ENCODE measurements around the gene EXOSC2. TPM values are rescaled to one million over a fixed set of nuclear protein-coding genes. Genes with fewer than 3 reads are reported as not detected.

Gene EXOSC2
- total RNA-seq, 1 experiment from 2014 or later, result 71.5 TPM

GRCh38 chr9:130736834-130737233, 43.3 kb downstream of the EXOSC2 start (continued):
- TF ChIP-seq EZH2 (IDR thresholded peaks at IDR 0.05) (no peak), ATF3 (IDR thresholded peaks at IDR 0.05) (no peak), EGR1 (IDR thresholded peaks at IDR 0.05; ENCODE audit: low read depth) (no peak), ELF1 (IDR thresholded peaks at IDR 0.05; ENCODE audit: borderline replicate concordance, low read depth) (no peak), YY1 (IDR thresholded peaks at IDR 0.05; ENCODE audit: extremely low read depth, insufficient replicate concordance, low read depth, low read length) (no peak), SP1 (IDR thresholded peaks at IDR 0.05; ENCODE audit: low read depth) (no peak)

GRCh38 chr9:130738281-130738680, 44.7 kb downstream of the EXOSC2 start:
- RAD21 ChIA-PET (ENCODE audit: low non-redundant PET in 1 of 2, low total read pairs in 2 of 2, uncharacterized antibody in 2 of 2, unreplicated experiment in 2 of 2), result no interaction called here
- CTCF ChIA-PET, result no interaction called here
- POLR2A ChIA-PET, result interaction anchor here (0.9 kb wide), 1 partner anchor 10 kb away, joined by 3 read pairs; no protein-coding TSS in a partner anchor

More at GRCh38 chr9:130738281-130738680, 44.7 kb downstream of the EXOSC2 start:
- TF ChIP-seq ZFX (IDR thresholded peaks at IDR 0.05), result no peak
- no peak for TF ChIP-seq SP1 (IDR thresholded peaks at IDR 0.05; ENCODE audit: low read depth)
- TF ChIP-seq CTCF (IDR thresholded peaks at IDR 0.05 in 2 of 3, conservative IDR thresholded peaks at IDR 0.05 in 1 of 3; ENCODE audit: borderline replicate concordance in 1 of 3, insufficient read depth in 1 of 3, low read depth in 2 of 3, low read length in 2 of 3), result no peak
- TF ChIP-seq CBX3 (IDR thresholded peaks at IDR 0.05; ENCODE audit: low read depth), result no peak
- TF ChIP-seq SRF (IDR thresholded peaks at IDR 0.05; ENCODE audit: low read depth), result no peak
- no peak for TF ChIP-seq ZNF274 (IDR thresholded peaks at IDR 0.05; ENCODE audit: low read depth, low read length)
- no peak for TF ChIP-seq ZBTB33 (IDR thresholded peaks at IDR 0.05; ENCODE audit: extremely low read depth, insufficient replicate concordance, low read length)
- no peak for TF ChIP-seq SIN3A (IDR thresholded peaks at IDR 0.05; ENCODE audit: low read depth)
- no peak for TF ChIP-seq RAD21 (IDR thresholded peaks at IDR 0.05; ENCODE audit: low read depth)
- TF ChIP-seq ELF1 (IDR thresholded peaks at IDR 0.05; ENCODE audit: borderline replicate concordance, low read depth), result no peak
- no peak for TF ChIP-seq POLR2AphosphoS5 (IDR thresholded peaks at IDR 0.05; ENCODE audit: low read depth, low read length)
- no peak for TF ChIP-seq POLR2A (IDR thresholded peaks at IDR 0.05; ENCODE audit: borderline replicate concordance, extremely low read depth, insufficient read depth, insufficient read length)
- no peak for TF ChIP-seq EGR1 (IDR thresholded peaks at IDR 0.05; ENCODE audit: low read depth)
- TF ChIP-seq JUND (IDR thresholded peaks at IDR 0.05), result no peak
- TF ChIP-seq FOSL1 (IDR thresholded peaks at IDR 0.05; ENCODE audit: low read depth), result no peak
- TF ChIP-seq EZH2phosphoT487 (IDR thresholded peaks at IDR 0.05; ENCODE audit: borderline replicate concordance), result no peak
- TF ChIP-seq YY1 (IDR thresholded peaks at IDR 0.05; ENCODE audit: extremely low read depth, insufficient replicate concordance, low read depth, low read length), result no peak
- Histone ChIP-seq H4K20me1 (ENCODE audit: insufficient read depth) (0 out of 2 replicates have a peak, but pooled peaks cover 4% of the 10 kb centered on the region), H3K4me1 (ENCODE audit: control insufficient read depth in 1 of 2, insufficient read depth in 2 of 2, low read length in 2 of 2) (peaks cover 6 to 16% of the 10 kb centered on the region in 2 experiments; a peak in 3 of 4 replicates), H2AFZ (ENCODE audit: low read depth, low read length, poor library complexity, severe bottlenecking) (no peak overlapping the region), H3K9ac (ENCODE audit: low read length) (no peak overlapping the region), H3K9me3 (ENCODE audit: control insufficient read depth in 1 of 2, insufficient read depth in 1 of 2, low read depth in 1 of 2, low read length in 2 of 2) (no peaks in the 10 kb centered on the region), H3K4me3 (replicated peaks in 1 of 2; ENCODE audit: low read depth in 1 of 2, low read length in 2 of 2) (no peak overlapping the region), H3K27me3 (ENCODE audit: insufficient read depth, low read length) (no peaks in the 10 kb centered on the region), H3K79me2 (ENCODE audit: insufficient read depth, low read length) (peaks cover 61% of the 10 kb centered on the region), H3K9me2 (ENCODE audit: insufficient read depth) (no peaks in the 10 kb centered on the region), H3K4me2 (ENCODE audit: low read length) (no peak overlapping the region), H3K36me3 (ENCODE audit: control insufficient read depth in 1 of 2, insufficient read depth in 2 of 2, low read length in 2 of 2) (no peaks in the 10 kb centered on the region), H3K27ac (ENCODE audit: low read depth, low read length) (no peak overlapping the region)
- BruUV-seq (replicated peaks), result no TSS peak
- intact Hi-C loops (cut with micrococcal nuclease), result no loop called here
- no peak for DNase-seq (ENCODE audit: low read depth, low spot score)
- ATAC-seq, result no peak
